Activated naive CD4-positive, alpha-beta T cell treated with anti-CD3 and anti-CD28 coated beads, Interleukin-2, amount 10 ng/mL, durations not matched to agents 7 days and 5 days (primary cell): ENCODE data around the gene SON.

Experiments used
- CTCF ChIA-PET: fragments of 350-600 bp; sonication (Branson Sonifier 250); formaldehyde crosslinking; loops from one replicate; lab custom pipeline; 2021; ENCODE audit warnings: antibody characterized with exemption; lab: Charles Lee
- DNase-seq: peaks from one replicate; pipeline ENCODE4 v3.0.0-alpha.2; 2020
- H3K27ac Mint-ChIP-seq: one replicate; pipeline ENCODE4 v1.8.0; 2021; ENCODE audit warnings: mild to moderate bottlenecking, moderate library complexity, mixed read lengths
- H3K27me3 Mint-ChIP-seq: one replicate; pipeline ENCODE4 v1.8.0; 2021; ENCODE audit warnings: mild to moderate bottlenecking, mixed read lengths
- H3K36me3 Mint-ChIP-seq: one replicate; pipeline ENCODE4 v1.8.0; 2021; ENCODE audit warnings: mixed read lengths
- H3K4me1 Mint-ChIP-seq: one replicate; pipeline ENCODE4 v1.8.0; 2021; ENCODE audit warnings: mixed read lengths
- H3K4me3 Mint-ChIP-seq: one replicate; pipeline ENCODE4 v1.8.0; 2021; ENCODE audit warnings: mild to moderate bottlenecking, moderate library complexity, mixed read lengths
- H3K9me3 Mint-ChIP-seq: one replicate; pipeline ENCODE4 v1.8.0; 2021; ENCODE audit warnings: mixed read lengths

Gene SON

GRCh38 chr21:33552093-33552998 lies 9.5 kb downstream of the SON start:
- no peak for DNase-seq
- Mint-ChIP-seq H3K4me3 (no peak overlapping the region), H3K9me3 (no peaks in the 10 kb centered on the region), H3K4me1 (peaks cover 39% of the 10 kb centered on the region), H3K27ac (no peak overlapping the region), H3K36me3 (peaks cover 77% of the 10 kb centered on the region), H3K27me3 (no peaks in the 10 kb centered on the region)
- CTCF ChIA-PET = interaction anchor here (1.0 kb wide), 1 partner anchor 53 kb away, joined by 3 read pairs; no protein-coding TSS in a partner anchor

DNA sequence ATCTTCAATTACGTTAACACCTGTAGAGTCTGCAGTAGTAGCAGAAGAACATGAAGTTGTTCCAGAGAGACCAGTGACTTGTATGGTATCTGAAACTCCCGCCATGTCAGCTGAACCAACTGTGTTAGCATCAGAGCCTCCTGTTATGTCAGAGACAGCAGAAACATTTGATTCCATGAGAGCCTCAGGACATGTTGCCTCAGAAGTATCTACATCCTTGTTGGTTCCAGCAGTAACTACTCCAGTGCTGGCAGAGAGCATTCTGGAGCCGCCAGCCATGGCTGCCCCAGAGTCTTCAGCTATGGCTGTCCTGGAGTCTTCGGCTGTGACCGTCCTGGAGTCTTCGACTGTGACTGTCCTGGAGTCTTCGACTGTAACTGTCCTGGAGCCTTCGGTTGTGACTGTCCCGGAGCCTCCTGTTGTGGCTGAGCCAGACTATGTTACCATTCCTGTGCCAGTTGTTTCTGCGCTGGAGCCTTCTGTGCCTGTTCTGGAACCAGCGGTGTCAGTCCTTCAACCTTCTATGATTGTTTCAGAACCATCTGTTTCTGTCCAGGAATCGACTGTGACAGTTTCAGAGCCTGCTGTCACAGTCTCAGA lies 10.3 kb downstream of the SON start:
- Mint-ChIP-seq H3K4me3 (no peak overlapping the region), H3K9me3 (no peaks in the 10 kb centered on the region), H3K4me1 (peaks cover 41% of the 10 kb centered on the region), H3K36me3 (peaks cover 81% of the 10 kb centered on the region), H3K27me3 (no peaks in the 10 kb centered on the region), H3K27ac (no peak overlapping the region)
- CTCF ChIA-PET = no interaction called here
- DNase-seq = no peak

GRCh38 chr21:33554236-33554981 lies 11.6 kb downstream of the SON start:
- Mint-ChIP-seq H3K27ac (peak overlapping the region; percentile 38), H3K36me3 (peaks cover 80% of the 10 kb centered on the region), H3K9me3 (no peaks in the 10 kb centered on the region), H3K4me1 (peaks cover 37% of the 10 kb centered on the region), H3K4me3 (no peak overlapping the region), H3K27me3 (no peaks in the 10 kb centered on the region)
- CTCF ChIA-PET = no interaction called here
- DNase-seq = no peak

GRCh38 chr21:33554982-33555344 lies 12.1 kb downstream of the SON start:
- H3K4me3 Mint-ChIP-seq = no peak overlapping the region
- H3K9me3 Mint-ChIP-seq = no peaks in the 10 kb centered on the region
- peaks cover 80% of the 10 kb centered on the region for H3K36me3 Mint-ChIP-seq
- DNase-seq = no peak
- no peak overlapping the region for H3K27ac Mint-ChIP-seq
- H3K4me1 Mint-ChIP-seq = peaks cover 37% of the 10 kb centered on the region
- H3K27me3 Mint-ChIP-seq = no peaks in the 10 kb centered on the region
- CTCF ChIA-PET = no interaction called here

GRCh38 chr21:33557447-33557846 lies 14.6 kb downstream of the SON start:
- H3K36me3 Mint-ChIP-seq = peaks cover 83% of the 10 kb centered on the region
- CTCF ChIA-PET = interaction anchor here (0.6 to 2.2 kb wide), 2 partner anchors 49 to 317 kb away, joined by 3 to 9 read pairs; no protein-coding TSS in a partner anchor
- DNase-seq = no peak
- H3K4me3 Mint-ChIP-seq = no peak overlapping the region
- no peaks in the 10 kb centered on the region for H3K9me3 Mint-ChIP-seq
- H3K4me1 Mint-ChIP-seq = peaks cover 43% of the 10 kb centered on the region
- H3K27ac Mint-ChIP-seq = no peak overlapping the region
- no peaks in the 10 kb centered on the region for H3K27me3 Mint-ChIP-seq

GRCh38 chr21:33558777-33559421 lies 16.1 kb downstream of the SON start:
- no peak for DNase-seq
- Mint-ChIP-seq H3K4me1 (peaks cover 37% of the 10 kb centered on the region), H3K27me3 (no peaks in the 10 kb centered on the region), H3K9me3 (no peaks in the 10 kb centered on the region), H3K36me3 (peaks cover 84% of the 10 kb centered on the region), H3K4me3 (no peak overlapping the region), H3K27ac (no peak overlapping the region)
- CTCF ChIA-PET = interaction anchor here (1.1 kb wide), 1 partner anchor 79 kb away, joined by 3 read pairs; the partner anchor contains the start of gene TMEM50B

DNA sequence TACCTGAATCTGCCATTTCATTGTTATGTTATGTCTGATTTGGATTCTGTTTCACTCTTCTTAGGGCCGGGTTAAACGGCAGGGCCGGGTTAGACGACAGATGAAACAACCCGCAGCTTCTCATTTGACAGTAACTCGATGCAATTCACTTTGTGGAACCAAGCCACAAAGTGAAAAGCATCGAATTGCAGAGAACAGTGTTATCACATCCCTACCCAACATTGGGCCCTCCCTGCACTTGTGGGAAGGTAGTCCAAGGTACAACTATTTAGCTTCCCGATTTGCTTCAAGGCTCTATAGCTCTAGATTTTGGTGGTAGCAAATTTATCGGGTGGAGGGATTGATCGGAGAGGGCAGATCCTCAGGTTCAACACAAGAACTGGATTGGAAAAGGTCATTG lies 17.0 kb downstream of the SON start:
- Mint-ChIP-seq H3K36me3 (peaks cover 80% of the 10 kb centered on the region), H3K9me3 (no peaks in the 10 kb centered on the region), H3K4me3 (no peak overlapping the region), H3K27ac (no peak overlapping the region), H3K4me1 (peaks cover 27% of the 10 kb centered on the region), H3K27me3 (no peaks in the 10 kb centered on the region)
- CTCF ChIA-PET = interaction anchor here (1.1 kb wide), 1 partner anchor 80 kb away, joined by 3 read pairs; the partner anchor contains the start of gene TMEM50B
- DNase-seq = no peak

DNA sequence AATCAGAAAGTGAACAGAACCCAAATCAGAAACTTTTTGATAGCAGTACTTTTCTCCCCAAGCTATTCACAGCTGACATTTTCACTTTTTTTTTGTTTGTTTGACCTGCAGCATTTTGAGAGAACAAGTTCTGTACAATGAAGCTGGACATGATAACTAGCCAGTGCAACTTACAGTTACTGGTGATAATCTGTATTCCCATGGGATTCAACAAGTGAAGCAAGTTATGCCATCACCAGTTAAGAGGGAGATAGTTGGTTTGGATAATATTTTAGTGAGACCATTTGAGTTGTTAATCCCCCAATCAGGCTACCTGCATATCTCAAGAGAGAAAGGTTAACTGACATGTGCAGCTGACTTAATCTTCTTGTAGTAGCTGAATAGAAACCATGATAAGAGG lies 18.1 kb downstream of the SON start:
- no peaks in the 10 kb centered on the region for H3K9me3 Mint-ChIP-seq
- no peak overlapping the region for H3K4me3 Mint-ChIP-seq
- H3K4me1 Mint-ChIP-seq = peaks cover 22% of the 10 kb centered on the region
- no peak overlapping the region for H3K27ac Mint-ChIP-seq
- H3K36me3 Mint-ChIP-seq = peaks cover 72% of the 10 kb centered on the region
- no peaks in the 10 kb centered on the region for H3K27me3 Mint-ChIP-seq
- no peak for DNase-seq
- CTCF ChIA-PET = no interaction called here

DNA sequence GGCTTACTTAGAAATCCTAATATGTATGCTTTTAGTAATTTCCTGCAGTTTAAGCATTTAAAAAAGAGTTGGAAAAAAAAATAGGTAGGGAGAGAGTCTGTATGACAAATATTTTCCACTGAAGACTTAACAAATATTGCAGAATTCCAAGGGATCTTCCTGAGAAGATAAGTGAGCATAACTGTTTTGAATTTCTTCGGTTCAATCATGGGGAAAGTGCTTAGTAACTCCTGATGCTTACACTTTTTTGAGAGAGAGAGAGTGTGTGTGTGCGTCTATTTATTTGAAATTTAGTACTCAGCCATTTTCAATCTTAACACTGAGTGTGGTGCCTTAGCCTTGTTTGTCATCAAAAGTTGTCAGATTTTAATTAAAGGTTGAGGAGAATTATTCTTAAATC lies 18.5 kb downstream of the SON start:
- H3K4me3 Mint-ChIP-seq = no peak overlapping the region
- CTCF ChIA-PET = no interaction called here
- H3K4me1 Mint-ChIP-seq = peaks cover 18% of the 10 kb centered on the region
- peaks cover 68% of the 10 kb centered on the region for H3K36me3 Mint-ChIP-seq
- no peak for DNase-seq
- peak overlapping the region; percentile 0 for H3K27ac Mint-ChIP-seq
- no peaks in the 10 kb centered on the region for H3K9me3 Mint-ChIP-seq
- no peaks in the 10 kb centered on the region for H3K27me3 Mint-ChIP-seq

DNA sequence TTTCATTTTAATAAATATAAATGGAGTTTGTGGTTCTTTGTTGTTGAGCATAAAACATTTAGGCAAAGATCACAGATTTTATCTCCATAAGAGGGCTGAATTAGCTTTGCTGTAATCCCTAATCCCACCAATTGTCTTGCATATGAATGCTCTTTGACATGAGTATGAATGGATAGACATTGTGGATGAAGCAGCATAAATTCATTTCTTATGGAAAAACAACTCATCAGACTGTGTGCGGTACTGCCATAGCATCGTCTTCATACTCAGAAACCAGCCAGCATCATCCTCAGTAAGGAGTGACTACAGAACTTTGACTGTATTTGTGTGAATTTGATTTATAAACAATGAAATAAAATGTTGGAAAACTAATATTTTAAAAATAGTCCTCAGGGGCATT lies 19.6 kb downstream of the SON start:
- no peak for DNase-seq
- peaks cover 9% of the 10 kb centered on the region for H3K4me1 Mint-ChIP-seq
- CTCF ChIA-PET = no interaction called here

GRCh38 chr21:33566514-33566913 lies 23.7 kb downstream of the SON start:
- Mint-ChIP-seq H3K9me3 (no peaks in the 10 kb centered on the region), H3K36me3 (peaks cover 45% of the 10 kb centered on the region), H3K27ac (no peak overlapping the region), H3K4me1 (peaks cover 5% of the 10 kb centered on the region), H3K4me3 (no peak overlapping the region), H3K27me3 (no peaks in the 10 kb centered on the region)
- no peak for DNase-seq
- CTCF ChIA-PET = interaction anchor here (1.2 kb wide), 1 partner anchor 40 kb away, joined by 4 read pairs; no protein-coding TSS in a partner anchor

More for the DNA sequence above, 19.6 kb downstream of the SON start:
- Mint-ChIP-seq H3K4me3 (no peak overlapping the region), H3K27me3 (no peaks in the 10 kb centered on the region), H3K27ac (no peak overlapping the region), H3K9me3 (no peaks in the 10 kb centered on the region), H3K36me3 (peaks cover 60% of the 10 kb centered on the region)

DNA sequence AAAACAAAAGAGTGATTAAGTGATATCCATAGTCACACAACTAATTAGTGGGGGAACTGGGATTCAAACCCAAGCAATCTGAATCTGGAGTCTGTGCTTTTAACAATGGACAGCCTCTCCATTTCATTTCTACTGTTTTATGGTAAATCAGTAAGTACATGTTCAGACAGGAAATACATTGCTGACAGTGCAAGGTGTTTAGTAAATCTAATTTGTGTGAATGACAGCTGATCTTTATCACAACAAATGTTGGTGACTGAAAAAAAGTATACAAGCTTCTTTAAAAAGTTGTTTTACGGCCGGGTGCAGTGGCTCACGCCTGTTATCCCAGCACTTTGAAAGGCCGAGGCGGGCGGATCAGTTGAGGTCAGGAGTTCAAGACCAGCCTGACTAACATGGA lies 25.1 kb downstream of the SON start:
- no peak for DNase-seq
- Mint-ChIP-seq H3K4me1 (peaks cover 3% of the 10 kb centered on the region), H3K4me3 (no peak overlapping the region), H3K36me3 (peaks cover 50% of the 10 kb centered on the region), H3K27me3 (no peaks in the 10 kb centered on the region), H3K27ac (no peak overlapping the region), H3K9me3 (no peaks in the 10 kb centered on the region)
- CTCF ChIA-PET = no interaction called here

GRCh38 chr21:33568448-33568847 lies 25.6 kb downstream of the SON start:
- Mint-ChIP-seq H3K27ac (no peak overlapping the region), H3K27me3 (no peaks in the 10 kb centered on the region), H3K36me3 (peaks cover 50% of the 10 kb centered on the region), H3K4me3 (no peak overlapping the region), H3K4me1 (peaks cover 3% of the 10 kb centered on the region), H3K9me3 (no peaks in the 10 kb centered on the region)
- CTCF ChIA-PET = no interaction called here
- no peak for DNase-seq

DNA sequence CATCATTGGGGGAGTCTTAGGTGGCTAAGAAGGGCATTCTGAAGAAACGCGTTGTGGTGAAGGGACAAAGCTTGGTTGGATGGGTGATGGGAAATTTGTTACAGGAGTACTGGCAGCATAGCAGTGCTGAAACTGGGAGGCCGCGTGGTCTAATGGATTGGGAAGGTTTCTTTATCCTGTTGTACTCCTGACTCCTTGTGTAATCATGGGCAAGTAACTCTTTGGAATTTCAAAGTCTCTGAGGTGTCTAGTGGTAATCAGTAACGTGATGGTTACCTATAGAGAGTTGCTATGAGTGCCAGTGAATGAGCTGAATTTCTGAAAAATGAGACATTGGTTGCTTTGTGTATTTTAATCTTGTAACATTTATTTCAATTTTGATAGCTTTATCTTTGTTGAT lies 27.2 kb downstream of the SON start:
- no peaks in the 10 kb centered on the region for H3K9me3 Mint-ChIP-seq
- no peaks in the 10 kb centered on the region for H3K27me3 Mint-ChIP-seq
- no peak overlapping the region for H3K4me3 Mint-ChIP-seq
- DNase-seq = no peak
- peaks cover 3% of the 10 kb centered on the region for H3K4me1 Mint-ChIP-seq
- peaks cover 49% of the 10 kb centered on the region for H3K36me3 Mint-ChIP-seq
- peak overlapping the region; percentile 68 for H3K27ac Mint-ChIP-seq
- CTCF ChIA-PET = no interaction called here
